Left forelimb (tissue), 1 donor: ENCODE measurements around the gene BMP6.

ENCODE experiments used
- DNase-seq: peaks from one replicate; pipeline ENCODE4 v3.0.0-alpha.2; 2018; ENCODE audit warnings: low spot score

The BMP6 gene

DNA sequence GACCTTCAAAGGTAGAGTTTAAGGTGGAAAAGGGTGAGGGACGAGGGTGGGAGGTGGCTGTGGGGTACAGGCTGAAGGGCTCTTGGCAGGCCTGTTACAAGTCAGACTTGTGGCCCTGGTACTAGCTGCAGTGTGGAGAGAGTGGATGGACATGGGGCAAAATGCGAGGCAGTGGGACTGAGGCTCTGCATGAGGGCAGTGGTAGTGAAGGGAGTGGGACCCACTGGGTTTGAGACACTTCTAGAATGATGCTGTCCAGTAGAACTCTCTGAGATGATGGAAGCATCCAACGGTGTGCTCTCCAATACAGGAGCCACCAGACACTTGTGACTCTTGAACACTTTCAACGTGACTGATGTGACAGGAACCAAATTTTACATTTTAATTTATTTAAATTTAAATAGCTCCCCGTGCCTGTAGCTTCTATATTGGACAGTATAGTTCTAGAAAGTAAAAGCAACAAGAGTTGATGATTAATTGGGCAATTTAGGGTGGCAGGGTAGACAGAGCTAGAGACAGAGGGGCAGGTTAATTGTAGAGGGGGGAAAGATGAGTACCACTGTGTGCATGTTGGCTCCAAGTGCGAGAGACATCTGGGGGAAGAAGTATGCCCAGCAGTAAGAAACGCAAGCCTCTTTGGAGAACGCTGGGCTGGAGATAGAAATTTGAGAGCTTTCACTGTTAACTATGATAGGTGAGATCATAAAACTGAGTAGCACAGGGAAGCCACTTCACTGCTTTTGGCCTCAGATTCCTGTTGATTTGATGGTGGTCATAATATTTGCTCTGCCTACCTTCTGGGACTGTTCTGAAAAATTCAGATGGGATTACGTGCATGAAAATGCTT, 107.2 kb downstream of the BMP6 start:
- DNase-seq = no peak

DNA sequence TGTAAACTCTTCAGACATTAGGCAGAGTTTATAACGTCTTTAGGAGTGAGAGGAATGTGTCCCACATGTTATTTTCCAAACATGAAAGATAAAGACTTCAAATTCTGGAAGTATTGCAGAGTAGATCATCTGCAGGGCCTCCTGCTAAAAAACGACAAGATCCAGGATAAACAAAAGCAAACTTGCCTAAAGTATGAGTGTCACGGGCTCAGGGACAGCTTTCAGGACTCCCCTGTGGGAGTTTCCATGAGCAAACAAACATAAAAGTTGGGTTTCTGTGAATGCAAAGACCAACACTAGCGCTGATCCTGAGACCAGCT, 107.8 kb downstream of the BMP6 start:
- DNase-seq = no peak

- no peak for DNase-seq
Measured at GRCh38 chr6:7836371-7837026, 110.6 kb downstream of the BMP6 start.

- no peak for DNase-seq
Measured at GRCh38 chr6:7841781-7842468, 116.0 kb downstream of the BMP6 start.

DNA sequence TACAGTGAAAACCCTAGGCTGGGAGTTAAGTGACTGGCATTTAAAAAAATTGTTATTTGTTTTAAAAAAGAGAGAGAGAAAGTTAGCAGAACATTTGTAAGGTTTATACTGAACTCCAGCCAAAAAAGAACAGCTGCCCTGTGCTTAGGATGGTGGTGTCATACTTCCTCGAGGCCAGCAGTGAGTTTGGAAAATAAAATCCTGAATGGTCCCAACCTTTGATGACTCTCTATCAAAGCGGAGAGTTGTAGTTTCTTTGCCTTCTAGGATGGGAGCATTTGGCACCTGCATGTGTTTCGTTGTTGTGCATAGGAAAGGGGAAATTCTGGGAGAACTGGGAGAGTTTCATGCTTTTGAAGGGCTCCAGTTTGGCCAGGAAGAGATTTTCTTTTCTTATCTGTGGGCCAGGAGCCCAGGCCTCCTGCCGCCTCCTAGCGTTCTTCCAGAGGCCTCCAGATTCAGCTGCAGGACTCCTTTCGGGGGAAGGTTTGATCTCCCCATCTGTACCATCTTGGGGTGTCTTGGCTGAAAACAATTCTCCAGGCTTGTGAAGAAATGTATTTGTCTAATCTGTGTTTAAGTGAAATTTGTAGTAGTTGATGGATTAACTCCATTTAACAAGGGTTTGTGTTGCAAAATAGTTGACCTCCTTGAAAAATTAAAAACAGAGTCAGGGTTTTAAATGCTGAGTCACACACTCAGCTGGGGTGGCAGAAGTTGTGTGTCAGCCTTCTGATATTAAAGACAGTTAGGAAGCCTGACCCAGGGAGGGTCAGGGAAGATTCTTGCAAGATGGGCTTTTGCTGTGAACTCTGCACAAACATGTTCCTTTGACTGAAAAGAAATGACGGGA, 121.3 kb downstream of the BMP6 start:
- DNase-seq = no peak

DNA sequence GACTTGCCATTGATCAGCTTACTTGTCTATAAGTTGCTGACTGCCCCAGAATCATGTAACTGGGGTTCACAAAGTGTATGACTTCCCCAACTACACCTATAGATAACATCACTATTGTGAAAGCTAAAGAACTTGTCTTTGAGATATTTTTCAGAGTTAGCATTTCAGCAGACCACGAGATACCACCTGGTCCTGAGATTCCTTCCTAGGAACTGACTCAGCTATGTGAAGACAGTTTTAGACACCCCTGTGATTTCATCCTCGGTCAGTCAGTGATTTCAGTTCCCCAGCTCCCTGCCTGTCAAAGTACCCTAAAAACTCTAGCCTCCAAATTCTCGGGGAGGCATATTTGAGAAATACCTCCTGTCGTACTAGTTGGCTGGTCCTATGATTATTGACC, 122.3 kb downstream of the BMP6 start:
- DNase-seq = no peak

- no peak for DNase-seq
Measured at GRCh38 chr6:7851780-7852179, 125.9 kb downstream of the BMP6 start.

- no peak for DNase-seq
Measured at GRCh38 chr6:7859591-7859990, 133.7 kb downstream of the BMP6 start.

DNA sequence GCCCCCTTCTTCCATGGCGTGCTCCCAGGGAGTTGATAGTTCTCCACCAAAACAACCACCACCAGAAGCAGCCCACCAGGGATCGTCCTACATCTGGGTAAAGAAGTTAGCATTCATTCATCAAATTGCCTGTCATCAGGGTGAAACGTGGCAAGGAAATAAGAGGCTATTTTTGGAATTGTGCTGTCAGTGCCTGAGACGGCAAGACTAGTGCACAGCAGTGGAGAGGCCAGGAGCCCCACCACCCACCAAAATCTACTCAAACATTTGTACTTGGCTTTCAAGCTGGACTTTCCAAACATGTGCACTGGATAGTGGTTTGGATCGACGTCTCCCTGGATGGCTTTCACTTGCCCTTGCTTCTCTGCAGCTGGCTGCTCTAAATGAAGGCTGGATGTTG, 139.9 kb downstream of the BMP6 start:
- no peak for DNase-seq

DNA sequence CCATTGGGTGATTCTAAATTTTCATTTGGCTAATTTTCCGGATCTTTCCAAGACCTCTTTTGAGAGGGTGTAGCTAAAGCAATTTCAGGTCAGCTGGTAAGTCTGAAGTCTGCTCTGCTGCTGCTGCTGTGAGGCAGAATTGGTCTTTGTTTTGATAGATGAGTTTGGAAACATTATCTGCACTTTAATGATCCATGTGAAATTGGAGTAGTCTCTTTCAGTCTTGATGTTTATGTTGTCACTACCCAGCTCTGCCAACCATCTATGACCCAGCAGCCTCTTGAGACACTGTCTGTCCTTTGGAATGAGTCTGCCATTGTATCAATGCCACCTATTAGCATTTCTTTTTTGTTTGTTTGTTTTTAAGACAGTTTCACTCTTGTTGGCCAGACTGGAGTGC, 140.6 kb downstream of the BMP6 start:
- DNase-seq = no peak

DNA sequence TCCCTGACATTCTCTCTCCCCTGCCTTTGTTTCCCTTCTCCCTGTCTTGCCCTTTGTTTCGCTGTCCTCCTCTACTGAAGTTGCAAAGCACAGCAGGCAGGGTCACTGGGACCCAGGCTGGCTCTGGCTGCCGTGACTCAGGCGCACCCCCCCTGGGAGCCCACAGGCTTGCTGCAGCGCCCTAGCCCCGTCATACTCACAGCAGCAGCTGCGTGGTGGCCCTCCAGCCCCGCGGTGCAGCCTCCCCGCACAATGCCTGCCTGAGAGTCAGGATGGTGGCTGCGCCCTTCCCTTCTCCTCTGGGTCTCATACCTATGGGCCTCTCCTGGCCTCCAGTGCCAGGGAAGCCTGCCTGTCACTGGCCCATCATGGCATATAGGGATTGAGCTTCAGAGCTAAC, 143.0 kb downstream of the BMP6 start:
- peak; percentile 30 for DNase-seq

DNA sequence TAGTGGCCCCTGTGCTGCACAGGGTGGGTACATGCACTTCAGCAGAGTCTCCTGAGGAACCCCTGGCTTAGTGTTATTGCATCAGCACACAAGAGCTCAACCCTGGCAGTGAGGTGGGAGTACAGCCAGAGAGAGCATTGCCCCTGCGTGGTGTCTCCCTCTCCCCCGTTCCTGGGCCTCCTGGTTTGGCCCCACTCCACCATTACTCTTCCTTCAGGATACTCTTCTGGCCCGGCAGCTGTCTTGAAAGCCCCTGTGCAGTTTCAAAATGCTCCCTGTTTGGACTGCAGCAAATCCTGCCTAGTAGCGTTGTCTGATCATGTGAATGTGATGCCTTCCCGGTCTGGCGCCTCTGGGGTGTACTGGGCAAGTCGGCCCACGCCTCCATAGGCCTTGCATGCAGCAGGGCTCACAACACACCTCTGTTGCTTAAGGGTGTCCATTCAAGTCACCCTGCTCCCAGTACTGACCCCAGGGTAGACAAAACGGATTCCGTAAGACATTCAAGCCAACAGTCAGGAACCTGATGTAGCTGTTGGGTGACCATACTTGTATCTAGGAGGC, 152.6 kb downstream of the BMP6 start:
- DNase-seq = no peak

DNA sequence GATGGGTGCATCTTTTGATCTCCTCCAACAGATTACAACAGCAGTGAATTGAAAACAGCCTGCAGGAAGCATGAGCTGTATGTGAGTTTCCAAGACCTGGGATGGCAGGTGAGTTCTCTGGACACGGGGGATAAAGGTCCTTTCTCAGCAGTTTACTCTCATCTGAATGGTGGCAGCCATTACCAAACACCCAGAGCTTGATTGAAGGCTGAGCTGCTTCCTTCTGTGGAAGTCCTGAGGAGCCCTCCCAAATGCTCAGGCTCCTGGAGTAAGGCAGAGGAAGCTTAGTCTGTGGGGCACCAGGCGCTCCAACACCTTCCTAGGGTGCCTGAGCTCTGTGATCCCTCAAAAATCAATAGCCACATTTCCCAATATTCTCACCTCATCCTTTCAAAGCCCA, 153.1 kb downstream of the BMP6 start:
- no peak for DNase-seq

GRCh38 chr6:7879579-7879978, 153.7 kb downstream of the BMP6 start:
- DNase-seq = no peak

DNA sequence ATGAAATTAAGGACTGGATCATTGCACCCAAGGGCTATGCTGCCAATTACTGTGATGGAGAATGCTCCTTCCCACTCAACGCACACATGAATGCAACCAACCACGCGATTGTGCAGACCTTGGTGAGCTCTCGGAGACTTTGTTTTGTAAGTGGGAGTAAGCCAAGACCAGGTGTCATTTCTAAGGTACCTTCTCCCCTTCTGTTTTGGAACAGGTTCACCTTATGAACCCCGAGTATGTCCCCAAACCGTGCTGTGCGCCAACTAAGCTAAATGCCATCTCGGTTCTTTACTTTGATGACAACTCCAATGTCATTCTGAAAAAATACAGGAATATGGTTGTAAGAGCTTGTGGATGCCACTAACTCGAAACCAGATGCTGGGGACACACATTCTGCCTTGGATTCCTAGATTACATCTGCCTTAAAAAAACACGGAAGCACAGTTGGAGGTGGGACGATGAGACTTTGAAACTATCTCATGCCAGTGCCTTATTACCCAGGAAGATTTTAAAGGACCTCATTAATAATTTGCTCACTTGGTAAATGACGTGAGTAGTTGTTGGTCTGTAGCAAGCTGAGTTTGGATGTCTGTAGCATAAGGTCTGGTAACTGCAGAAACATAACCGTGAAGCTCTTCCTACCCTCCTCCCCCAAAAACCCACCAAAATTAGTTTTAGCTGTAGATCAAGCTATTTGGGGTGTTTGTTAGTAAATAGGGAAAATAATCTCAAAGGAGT, 154.2 kb downstream of the BMP6 start:
- DNase-seq = no peak

DNA sequence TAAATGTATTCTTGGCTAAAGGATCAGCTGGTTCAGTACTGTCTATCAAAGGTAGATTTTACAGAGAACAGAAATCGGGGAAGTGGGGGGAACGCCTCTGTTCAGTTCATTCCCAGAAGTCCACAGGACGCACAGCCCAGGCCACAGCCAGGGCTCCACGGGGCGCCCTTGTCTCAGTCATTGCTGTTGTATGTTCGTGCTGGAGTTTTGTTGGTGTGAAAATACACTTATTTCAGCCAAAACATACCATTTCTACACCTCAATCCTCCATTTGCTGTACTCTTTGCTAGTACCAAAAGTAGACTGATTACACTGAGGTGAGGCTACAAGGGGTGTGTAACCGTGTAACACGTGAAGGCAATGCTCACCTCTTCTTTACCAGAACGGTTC, 154.8 kb downstream of the BMP6 start:
- no peak for DNase-seq

- DNase-seq = no peak
Measured at GRCh38 chr6:7881765-7882500, 156.0 kb downstream of the BMP6 start.

- no peak for DNase-seq
Measured at GRCh38 chr6:7882505-7883257, 156.8 kb downstream of the BMP6 start.

- DNase-seq = no peak
Measured at GRCh38 chr6:7883381-7883780, 157.5 kb downstream of the BMP6 start.

DNA sequence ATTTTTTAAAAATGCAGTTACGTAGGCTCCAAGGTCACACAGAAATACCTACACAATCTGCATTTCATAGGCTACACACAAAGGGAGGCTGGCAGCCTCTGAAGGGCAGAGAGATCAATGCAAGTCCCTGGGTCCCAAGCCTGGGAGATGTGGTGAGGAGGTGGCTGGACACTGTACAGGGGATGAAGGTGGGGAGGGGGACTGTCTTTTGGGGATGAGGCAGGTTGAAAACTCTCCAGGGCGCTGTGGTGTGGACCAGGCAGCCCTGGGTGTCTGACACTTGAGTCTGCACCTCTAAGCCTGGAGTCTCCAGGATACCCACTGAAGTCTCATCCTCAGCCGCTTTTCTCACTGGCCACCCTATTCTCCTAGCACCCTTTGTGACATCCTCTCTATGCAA, 160.2 kb downstream of the BMP6 start:
- DNase-seq = no peak
